Activated CD4-positive, alpha-beta memory T cell treated with anti-CD3 and anti-CD28 coated beads for 36 hours (primary cell): ENCODE results near the gene RELL2. TPM values are rescaled to one million over a fixed set of nuclear protein-coding genes. Genes with fewer than 3 reads are reported as not detected.

Source experiments
- CTCF ChIA-PET: fragments of 350-600 bp; sonication (Branson Sonifier 250); formaldehyde crosslinking; loops from one replicate; lab custom pipeline; 2021; ENCODE audit warnings: antibody characterized with exemption, inconsistent platforms; lab: Charles Lee
- POLR2A ChIA-PET: fragments of 350-600 bp; sonication (Branson Sonifier 250); formaldehyde crosslinking; loops from one replicate; lab custom pipeline; 2021; ENCODE audit warnings: antibody characterized with exemption; lab: Charles Lee
- DNase-seq: peaks from one replicate; pipeline ENCODE4 v3.0.0-alpha.2; 2020
- H3K27ac Mint-ChIP-seq: one replicate; pipeline ENCODE4 v1.8.0; 2021; ENCODE audit warnings: mixed read lengths
- H3K27me3 Mint-ChIP-seq: one replicate; pipeline ENCODE4 v1.8.0; 2021; ENCODE audit warnings: mixed read lengths
- H3K36me3 Mint-ChIP-seq: one replicate; pipeline ENCODE4 v1.8.0; 2021; ENCODE audit warnings: mixed read lengths
- H3K4me1 Mint-ChIP-seq: one replicate; pipeline ENCODE4 v1.8.0; 2021; ENCODE audit warnings: low read depth, mixed read lengths
- H3K4me3 Mint-ChIP-seq: one replicate; pipeline ENCODE4 v1.8.0; 2021; ENCODE audit warnings: mild to moderate bottlenecking, mixed read lengths
- H3K9me3 Mint-ChIP-seq: one replicate; pipeline ENCODE4 v1.8.0; 2021; ENCODE audit warnings: mixed read lengths
- intact Hi-C: fragments of 100-400 bp; cut with micrococcal nuclease; formaldehyde crosslinking; loops from one replicate; pipeline ENCODE4 v1.15.1; 2023
- total RNA-seq, 2 experiments: library from RNA; stranded (reverse); gene quantifications; one replicate each; pipeline ENCODE4 v1.2.3, GENCODE V29; 2021

The RELL2 gene
- total RNA-seq, 2 experiments from 2014 or later = 17.8 to 17.9 TPM

DNA sequence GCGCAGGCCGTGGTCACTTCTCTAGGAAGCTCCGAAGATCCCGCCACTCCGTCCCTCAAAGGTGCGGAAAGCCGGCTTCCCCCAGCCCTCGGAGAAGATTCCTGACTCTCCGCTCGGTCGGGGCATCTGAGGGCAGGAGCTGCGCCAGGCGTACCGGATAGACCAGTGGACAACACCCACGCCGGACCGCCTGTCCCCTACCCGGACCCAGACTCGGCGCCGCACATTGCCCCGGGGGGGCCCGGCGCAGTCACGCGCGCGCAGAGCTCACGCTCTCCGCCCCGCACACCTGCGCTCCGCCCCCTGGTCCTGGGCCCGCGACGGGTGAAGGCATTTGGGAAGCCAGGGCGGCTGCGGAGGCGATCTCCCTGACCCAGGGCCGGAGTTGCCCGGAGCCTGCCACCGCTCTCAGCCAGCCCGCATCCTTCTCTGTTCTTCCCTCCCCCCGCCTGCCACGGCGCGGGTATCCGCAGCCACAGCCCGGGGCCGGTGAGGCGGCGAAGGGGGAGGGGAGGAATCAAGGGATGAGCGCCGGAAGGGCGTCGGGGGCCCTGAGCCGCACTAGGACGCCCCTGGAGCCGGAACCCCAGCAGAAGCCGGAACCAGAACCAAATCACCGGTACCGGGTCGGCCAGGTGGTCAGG is 448 bp downstream of the RELL2 start:
- ChIA-PET CTCF (interaction anchor here (1.0 to 10.4 kb wide), 14 partner anchors 12 to 324 kb away, joined by 3 to 120 read pairs (median 8); partner anchors contain the start of genes DIAPH1 and FCHSD1), POLR2A (interaction anchor here (0.7 to 5.1 kb wide), 15 partner anchors 8 to 364 kb away, joined by 3 to 44 read pairs (median 4); partner anchors contain the start of genes DIAPH1, FCHSD1 and RNF14)
- H3K27me3 Mint-ChIP-seq = no peaks in the 10 kb centered on the region
- H3K4me3 Mint-ChIP-seq = peak overlapping the region; percentile 94
- intact Hi-C loops = loop anchor here (2.0 kb wide), 1 partner anchor 44 kb away; no protein-coding TSS in a partner anchor
- H3K27ac Mint-ChIP-seq = peak overlapping the region; percentile 80
- peaks cover 17% of the 10 kb centered on the region for H3K36me3 Mint-ChIP-seq
- peaks cover 54% of the 10 kb centered on the region for H3K4me1 Mint-ChIP-seq
- peak; percentile 59 for DNase-seq
- no peaks in the 10 kb centered on the region for H3K9me3 Mint-ChIP-seq

DNA sequence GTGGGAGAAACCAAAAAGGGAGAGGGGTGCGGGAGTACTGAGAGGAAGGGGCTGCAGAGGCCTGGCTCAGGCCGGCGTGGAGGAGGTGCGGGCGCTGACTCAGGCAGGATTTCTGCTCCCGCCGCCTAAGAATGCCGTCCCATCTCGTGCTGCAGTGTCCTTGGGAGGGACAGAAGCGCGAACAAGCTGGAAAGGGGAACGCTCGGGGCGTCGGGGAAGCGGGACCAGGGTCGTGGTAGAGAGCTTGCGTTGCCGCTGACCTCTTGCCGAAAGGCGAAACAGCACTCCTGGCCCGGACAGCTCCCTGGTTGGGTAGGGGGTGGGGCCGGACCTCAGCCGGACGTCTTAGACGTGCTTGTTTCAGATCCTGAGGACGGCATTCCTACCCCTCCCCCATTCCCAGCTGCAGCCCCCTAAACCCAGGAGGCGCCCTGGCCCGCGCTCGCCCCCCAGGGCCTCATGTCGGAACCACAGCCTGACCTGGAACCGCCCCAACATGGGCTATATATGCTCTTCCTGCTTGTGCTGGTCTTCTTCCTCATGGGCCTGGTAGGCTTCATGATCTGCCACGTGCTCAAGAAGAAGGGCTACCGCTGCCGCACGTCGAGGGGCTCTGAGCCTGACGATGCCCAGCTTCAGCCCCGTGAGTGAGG is 1.1 kb downstream of the RELL2 start:
- CTCF ChIA-PET = interaction anchor here (1.0 to 10.4 kb wide), 13 partner anchors 12 to 80 kb away, joined by 3 to 120 read pairs (median 8); partner anchors contain the start of genes DIAPH1 and FCHSD1
- no peaks in the 10 kb centered on the region for H3K27me3 Mint-ChIP-seq
- DNase-seq = peak; percentile 72
- POLR2A ChIA-PET = interaction anchor here (0.7 to 5.1 kb wide), 8 partner anchors 9 to 46 kb away, joined by 3 to 44 read pairs (median 6); partner anchors contain the start of genes DIAPH1 and FCHSD1
- intact Hi-C loops = loop anchor here (2.0 kb wide), 1 partner anchor 45 kb away; no protein-coding TSS in a partner anchor
- H3K4me3 Mint-ChIP-seq = peak overlapping the region; percentile 94
- H3K9me3 Mint-ChIP-seq = no peaks in the 10 kb centered on the region
- H3K27ac Mint-ChIP-seq = peak overlapping the region; percentile 89
- peaks cover 14% of the 10 kb centered on the region for H3K36me3 Mint-ChIP-seq
- H3K4me1 Mint-ChIP-seq = peaks cover 54% of the 10 kb centered on the region

- Mint-ChIP-seq H3K9me3 (no peaks in the 10 kb centered on the region), H3K4me3 (peak overlapping the region; percentile 94), H3K27me3 (no peaks in the 10 kb centered on the region), H3K27ac (peak overlapping the region; percentile 89), H3K36me3 (peaks cover 12% of the 10 kb centered on the region), H3K4me1 (peaks cover 52% of the 10 kb centered on the region)
- DNase-seq = no peak
- intact Hi-C loops = no loop called here
- POLR2A ChIA-PET = interaction anchor here (0.9 to 3.7 kb wide), 2 partner anchors 12 to 35 kb away, joined by 3 to 32 read pairs; partner anchors contain the start of gene FCHSD1
- CTCF ChIA-PET = interaction anchor here (1.8 to 10.4 kb wide), 5 partner anchors 21 to 75 kb away, joined by 7 to 120 read pairs (median 27); partner anchors contain the start of gene DIAPH1
Measured at GRCh38 chr5:141638771-141639170, 2.0 kb downstream of the RELL2 start.

- H3K27ac Mint-ChIP-seq = no peak overlapping the region
Measured at GRCh38 chr5:141639357-141640050, 2.7 kb downstream of the RELL2 start.

GRCh38 chr5:141640051-141640415 is 3.2 kb downstream of the RELL2 start:
- H3K4me3 Mint-ChIP-seq = no peak overlapping the region
- peaks cover 41% of the 10 kb centered on the region for H3K4me1 Mint-ChIP-seq
- no peaks in the 10 kb centered on the region for H3K9me3 Mint-ChIP-seq
- CTCF ChIA-PET = interaction anchor here (0.8 to 1.1 kb wide), 2 partner anchors 47 to 76 kb away, joined by 3 to 4 read pairs; no protein-coding TSS in a partner anchor
- intact Hi-C loops = no loop called here
- no peak overlapping the region for H3K27ac Mint-ChIP-seq
- peaks cover 12% of the 10 kb centered on the region for H3K36me3 Mint-ChIP-seq
- no peaks in the 10 kb centered on the region for H3K27me3 Mint-ChIP-seq
- POLR2A ChIA-PET = no interaction called here
- DNase-seq = no peak

More at GRCh38 chr5:141639357-141640050, 2.7 kb downstream of the RELL2 start:
- ChIA-PET POLR2A (interaction anchor here (3.7 kb wide), 1 partner anchor 11 kb away, joined by 32 read pairs; the partner anchor contains the start of gene FCHSD1), CTCF (interaction anchor here (0.8 to 10.4 kb wide), 4 partner anchors 21 to 76 kb away, joined by 3 to 120 read pairs (median 44); partner anchors contain the start of gene DIAPH1)
- Mint-ChIP-seq H3K27me3 (no peaks in the 10 kb centered on the region), H3K4me1 (peaks cover 46% of the 10 kb centered on the region), H3K36me3 (peaks cover 9% of the 10 kb centered on the region), H3K4me3 (no peak overlapping the region), H3K9me3 (no peaks in the 10 kb centered on the region)
- intact Hi-C loops = no loop called here
- no peak for DNase-seq

- DNase-seq = no peak
- Mint-ChIP-seq H3K36me3 (peaks cover 13% of the 10 kb centered on the region), H3K4me1 (peaks cover 34% of the 10 kb centered on the region), H3K4me3 (no peak overlapping the region), H3K27me3 (no peaks in the 10 kb centered on the region), H3K27ac (no peak overlapping the region), H3K9me3 (no peaks in the 10 kb centered on the region)
- intact Hi-C loops = no loop called here
- POLR2A ChIA-PET = interaction anchor here (2.8 kb wide), 1 partner anchor 10 kb away, joined by 11 read pairs; the partner anchor contains the start of gene FCHSD1
- CTCF ChIA-PET = interaction anchor here (1.1 to 3.8 kb wide), 4 partner anchors 43 to 83 kb away, joined by 4 to 44 read pairs (median 5); no protein-coding TSS in a partner anchor
Measured at GRCh38 chr5:141640698-141641097, 3.9 kb downstream of the RELL2 start.

- ChIA-PET CTCF (interaction anchor here (0.6 to 3.8 kb wide), 13 partner anchors 8 to 326 kb away, joined by 3 to 44 read pairs (median 5); partner anchors contain the start of genes DIAPH1 and FCHSD1), POLR2A (interaction anchor here (2.8 kb wide), 1 partner anchor 9 kb away, joined by 11 read pairs; the partner anchor contains the start of gene FCHSD1)
- DNase-seq = peak; percentile 35
- Mint-ChIP-seq H3K4me1 (peaks cover 29% of the 10 kb centered on the region), H3K4me3 (no peak overlapping the region), H3K36me3 (peaks cover 17% of the 10 kb centered on the region), H3K9me3 (no peaks in the 10 kb centered on the region), H3K27me3 (no peaks in the 10 kb centered on the region), H3K27ac (peak overlapping the region; percentile 40)
- intact Hi-C loops = loop anchor here (1.0 kb wide), 1 partner anchor 10 kb away; the partner anchor contains the start of gene FCHSD1
Measured at GRCh38 chr5:141641634-141642267, 5.0 kb downstream of the RELL2 start.

GRCh38 chr5:141646026-141646425 is 9.2 kb downstream of the RELL2 start:
- Mint-ChIP-seq H3K4me3 (no peak overlapping the region), H3K9me3 (no peaks in the 10 kb centered on the region), H3K36me3 (peaks cover 14% of the 10 kb centered on the region), H3K27me3 (no peaks in the 10 kb centered on the region), H3K27ac (no peak overlapping the region), H3K4me1 (peaks cover 23% of the 10 kb centered on the region)
- DNase-seq = no peak
- ChIA-PET CTCF (interaction anchor here (2.3 kb wide), 1 partner anchor 54 kb away, joined by 10 read pairs; no protein-coding TSS in a partner anchor), POLR2A (no interaction called here)
- intact Hi-C loops = no loop called here

- peaks cover 11% of the 10 kb centered on the region for H3K36me3 Mint-ChIP-seq
- H3K27me3 Mint-ChIP-seq = no peaks in the 10 kb centered on the region
- H3K27ac Mint-ChIP-seq = no peak overlapping the region
- H3K4me3 Mint-ChIP-seq = no peak overlapping the region
- no peak for DNase-seq
- CTCF ChIA-PET = interaction anchor here (1.2 to 2.3 kb wide), 4 partner anchors 18 to 314 kb away, joined by 4 to 10 read pairs (median 5); partner anchors contain the start of gene DIAPH1
- peaks cover 18% of the 10 kb centered on the region for H3K4me1 Mint-ChIP-seq
- intact Hi-C loops = no loop called here
- no peaks in the 10 kb centered on the region for H3K9me3 Mint-ChIP-seq
- POLR2A ChIA-PET = interaction anchor here (1.8 kb wide), 1 partner anchor 11 kb away, joined by 8 read pairs; the partner anchor contains the start of genes HDAC3 and RELL2
Measured at GRCh38 chr5:141647242-141647641, 10.4 kb downstream of the RELL2 start.

GRCh38 chr5:141647851-141648250 is 11.1 kb downstream of the RELL2 start:
- Mint-ChIP-seq H3K9me3 (no peaks in the 10 kb centered on the region), H3K36me3 (peaks cover 11% of the 10 kb centered on the region), H3K4me3 (no peak overlapping the region), H3K27ac (no peak overlapping the region), H3K27me3 (no peaks in the 10 kb centered on the region), H3K4me1 (peaks cover 22% of the 10 kb centered on the region)
- intact Hi-C loops = no loop called here
- ChIA-PET CTCF (interaction anchor here (1.2 to 2.3 kb wide), 4 partner anchors 17 to 313 kb away, joined by 4 to 10 read pairs (median 5); partner anchors contain the start of gene DIAPH1), POLR2A (interaction anchor here (0.6 to 1.8 kb wide), 2 partner anchors 12 to 106 kb away, joined by 3 to 8 read pairs; partner anchors contain the start of genes HDAC3 and RELL2)
- DNase-seq = no peak
